Measurements from ENCODE around the gene SCLT1.
"Not testable (repeated sequence)": the region's sequence is repeated elsewhere in the genome, so short reads cannot be mapped to it uniquely, and the experiment has no call there.

SCLT1 gene

DNA sequence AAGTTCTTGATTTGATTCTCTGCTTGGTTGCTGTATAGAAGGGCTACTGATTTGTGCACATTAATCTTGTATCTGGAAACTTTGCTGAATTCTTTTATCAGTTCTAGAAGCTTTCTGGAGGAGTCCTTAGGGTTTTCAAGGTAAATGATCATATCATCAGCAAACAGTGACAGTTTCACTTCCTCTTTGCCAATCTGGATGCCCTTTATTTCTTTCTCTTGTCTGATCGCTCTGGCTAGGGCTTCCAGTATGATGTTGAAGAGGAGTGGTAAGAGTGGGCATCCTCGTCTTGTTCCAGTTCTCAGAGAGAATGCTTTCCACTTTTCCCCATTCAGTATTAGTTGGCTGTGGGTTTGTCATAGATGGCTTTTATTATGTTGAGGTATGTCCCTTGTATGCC lies 23.8 kb downstream of the SCLT1 start:
- not testable (repeated sequence) for DNase-seq (ENCODE audit: low spot score)

- DNase-seq (ENCODE audit: low spot score): no peak
These were observed 28.6 kb downstream of the SCLT1 start for GRCh38 chr4:129064717-129065116.

- DNase-seq (ENCODE audit: low spot score): no peak
These were observed 29.7 kb downstream of the SCLT1 start for GRCh38 chr4:129063640-129064039.

- DNase-seq (ENCODE audit: low spot score): no peak
These were observed 30.8 kb downstream of the SCLT1 start for GRCh38 chr4:129062580-129062979.

GRCh38 chr4:129059028-129059427 lies 34.3 kb downstream of the SCLT1 start:
- DNase-seq (ENCODE audit: low spot score): no peak

GRCh38 chr4:129046055-129046959 lies 47.0 kb downstream of the SCLT1 start:
- DNase-seq (ENCODE audit: low spot score): no peak

GRCh38 chr4:129043523-129043922 lies 49.8 kb downstream of the SCLT1 start:
- no peak for DNase-seq (ENCODE audit: low spot score)

DNA sequence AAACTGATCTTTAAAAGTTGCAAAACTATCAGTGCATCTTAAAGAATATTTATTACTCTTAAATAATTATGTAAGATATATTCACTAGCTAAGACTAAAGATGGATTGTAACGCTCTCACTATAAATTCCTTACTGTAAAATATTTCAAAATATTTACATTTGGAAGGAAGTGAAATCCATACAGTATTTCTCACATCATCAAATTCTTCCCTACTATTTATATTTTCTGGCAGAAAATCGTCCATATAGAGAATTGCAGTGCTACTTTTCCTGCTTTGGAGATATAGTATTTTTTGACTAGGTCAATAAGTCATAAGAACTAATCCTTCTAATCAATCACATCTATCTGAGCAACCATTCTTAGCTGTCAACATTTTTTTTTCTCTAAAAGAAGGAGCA lies 52.9 kb downstream of the SCLT1 start:
- DNase-seq (ENCODE audit: low spot score): no peak

DNA sequence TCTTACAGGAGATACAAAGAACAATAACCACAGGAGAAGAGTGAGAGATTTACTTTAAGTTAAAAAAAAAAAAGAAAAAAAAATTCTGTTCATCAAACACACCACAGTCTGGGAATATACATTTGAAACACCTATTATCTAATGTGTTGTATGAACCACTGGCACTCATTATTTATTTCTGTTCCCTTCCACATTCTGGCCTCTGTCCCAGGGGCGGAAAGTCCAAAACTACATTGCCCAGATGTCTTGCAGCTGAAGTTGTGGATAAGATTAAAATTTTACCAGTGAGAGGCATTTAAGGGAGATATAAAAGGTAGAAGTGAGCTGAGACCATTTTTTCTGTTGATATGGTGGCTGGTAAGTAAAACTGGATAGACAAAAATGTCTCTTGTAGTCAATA lies 56.2 kb downstream of the SCLT1 start:
- DNase-seq (ENCODE audit: low spot score): no peak

- no peak for DNase-seq (ENCODE audit: low spot score)
These were observed 78.5 kb downstream of the SCLT1 start for GRCh38 chr4:129014566-129015509.

DNA sequence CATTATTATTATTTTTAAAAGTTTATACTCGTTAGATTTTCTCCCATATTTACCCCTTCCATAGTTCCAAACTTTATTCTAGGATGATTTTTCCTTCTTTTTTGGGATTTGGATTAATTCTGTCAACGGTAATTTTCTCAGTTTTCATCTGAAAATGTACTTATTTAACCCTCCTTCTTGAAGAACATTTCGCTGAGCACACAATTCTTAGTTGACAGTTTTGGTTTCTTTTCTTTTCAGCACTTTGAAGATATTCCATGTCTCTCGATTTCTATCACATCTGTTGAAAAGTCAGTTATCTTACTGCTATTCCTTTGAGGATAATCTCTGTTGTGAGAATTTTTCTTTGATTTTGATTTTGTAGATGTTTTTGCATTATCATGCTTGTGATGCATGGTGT lies 85.2 kb downstream of the SCLT1 start:
- DNase-seq (ENCODE audit: low spot score): no peak

GRCh38 chr4:128986908-128987307 lies 106.4 kb downstream of the SCLT1 start:
- no peak for DNase-seq (ENCODE audit: low spot score)

DNA sequence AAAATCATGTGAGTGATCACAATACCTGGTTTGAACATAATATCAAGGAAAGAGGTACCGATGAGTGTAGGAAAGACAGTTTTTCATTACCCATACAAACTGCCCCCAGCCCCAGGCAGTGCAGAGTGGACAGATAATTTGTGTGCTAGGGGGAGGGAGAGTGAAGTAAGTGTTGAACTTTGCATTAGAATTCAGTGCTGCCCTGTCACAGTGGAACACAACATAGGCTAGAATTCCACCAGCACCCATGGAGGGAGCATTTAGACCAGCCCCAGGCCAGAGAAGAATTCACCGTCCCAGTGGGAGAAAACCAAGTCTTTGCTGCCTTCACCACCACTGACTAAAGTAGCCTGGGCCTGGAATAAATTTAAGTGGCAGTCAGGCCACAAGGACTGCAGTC lies 107.3 kb downstream of the SCLT1 start:
- no peak for DNase-seq (ENCODE audit: low spot score)

GRCh38 chr4:128983771-128984485 lies 109.4 kb downstream of the SCLT1 start:
- no peak for DNase-seq (ENCODE audit: low spot score)

- no peak for DNase-seq (ENCODE audit: low spot score)
These were observed 112.0 kb downstream of the SCLT1 start for GRCh38 chr4:128981377-128981776.

- no peak for DNase-seq (ENCODE audit: low spot score)
These were observed 112.5 kb downstream of the SCLT1 start for GRCh38 chr4:128980816-128981326.

- DNase-seq (ENCODE audit: low spot score): peak; percentile 16
These were observed 113.4 kb downstream of the SCLT1 start for GRCh38 chr4:128979934-128980333.

DNA sequence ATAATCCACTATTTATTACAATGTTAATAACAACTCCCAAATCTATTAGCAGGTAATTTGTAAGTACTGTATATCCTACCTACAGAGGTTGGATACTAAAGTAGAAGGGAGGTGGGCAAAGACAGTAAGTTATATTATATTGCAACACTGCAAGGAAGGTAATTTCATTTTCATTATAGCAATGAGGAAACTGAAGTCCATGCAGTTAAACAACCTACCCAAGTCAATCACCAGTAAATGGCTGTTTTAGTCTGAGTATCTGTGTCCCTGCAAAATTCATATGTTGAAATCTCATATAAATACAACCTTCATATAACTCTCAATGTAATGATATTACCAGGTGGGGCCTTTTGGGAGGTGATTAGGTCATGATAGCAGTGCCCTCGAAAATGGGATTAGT lies 114.4 kb downstream of the SCLT1 start:
- no peak for DNase-seq (ENCODE audit: low spot score)

- DNase-seq (ENCODE audit: low spot score): no peak
These were observed 119.2 kb downstream of the SCLT1 start for GRCh38 chr4:128974136-128974581.

GRCh38 chr4:128973384-128973783 lies 120.0 kb downstream of the SCLT1 start:
- DNase-seq (ENCODE audit: low spot score): no peak

GRCh38 chr4:128961405-128961804 lies 131.9 kb downstream of the SCLT1 start:
- no peak for DNase-seq (ENCODE audit: low spot score)

- DNase-seq (ENCODE audit: low spot score): no peak
These were observed 135.1 kb downstream of the SCLT1 start for GRCh38 chr4:128958194-128958593.
